HepG2 (cell line): ENCODE data around the gene TM9SF4. TPM values are rescaled to one million over a fixed set of nuclear protein-coding genes. Genes with fewer than 3 reads are reported as not detected.

Experiments used
- CBFB ChIP-seq: sonication (generic); formaldehyde crosslinking; IDR thresholded peaks from 2 replicates; pipeline ENCODE4 v1.4.0; 2020; ENCODE audit warnings: missing genetic modification reagents
- KLF13 ChIP-seq: sonication (generic); formaldehyde crosslinking; IDR thresholded peaks from 2 replicates; pipeline ENCODE4 v1.4.0; 2020; ENCODE audit warnings: mild to moderate bottlenecking, missing genetic modification reagents
- NKX3-1 ChIP-seq: sonication (generic); formaldehyde crosslinking; IDR thresholded peaks from 2 replicates; pipeline ENCODE4 v1.5.0; 2020; ENCODE audit warnings: missing genetic modification reagents
- NR2C2 ChIP-seq: sonication (generic); formaldehyde crosslinking; IDR thresholded peaks from 2 replicates; pipeline ENCODE4 v1.4.0; 2020; ENCODE audit warnings: missing genetic modification reagents, mild to moderate bottlenecking, moderate library complexity, borderline replicate concordance
- RBM39 ChIP-seq: fragments of 200-400 bp; formaldehyde crosslinking; IDR thresholded peaks from one replicate; pipeline ENCODE4 v1.6.1; 2018; ENCODE audit warnings: antibody characterized with exemption, mild to moderate bottlenecking, low read depth, low read length; ENCODE audit not compliant: poor library complexity, severe bottlenecking
- RFX3 ChIP-seq: IDR thresholded peaks from 2 replicates; pipeline ENCODE4 v1.6.1; 2016; ENCODE audit warnings: missing biosample characterization, missing genetic modification reagents
- SALL2 ChIP-seq: sonication (generic); formaldehyde crosslinking; IDR thresholded peaks from 2 replicates; pipeline ENCODE4 v1.8.1; 2023; ENCODE audit warnings: mild to moderate bottlenecking, missing genetic modification reagents, inconsistent platforms
- SIN3B ChIP-seq: fragments of 150-350 bp; IDR thresholded peaks from 2 replicates; pipeline ENCODE4 v1.6.1; 2014; ENCODE audit warnings: low read length
- TAF15 ChIP-seq: fragments of 200-400 bp; formaldehyde crosslinking; IDR thresholded peaks from one replicate; pipeline ENCODE4 v1.6.1; 2018; ENCODE audit warnings: mild to moderate bottlenecking, low read depth, low read length; ENCODE audit not compliant: poor library complexity, severe bottlenecking
- TBX3 ChIP-seq: fragments of 450-650 bp; IDR thresholded peaks from 2 replicates; pipeline ENCODE4 v1.6.1; 2017; ENCODE audit warnings: antibody characterized with exemption, mild to moderate bottlenecking, inconsistent platforms, borderline replicate concordance
- U2AF2 ChIP-seq: fragments of 200-400 bp; formaldehyde crosslinking; IDR thresholded peaks from 2 replicates; pipeline ENCODE4 v1.6.1; 2017; ENCODE audit warnings: low read depth, mild to moderate bottlenecking, low read length
- ZNF20 ChIP-seq: sonication (generic); formaldehyde crosslinking; IDR thresholded peaks from 2 replicates; pipeline ENCODE4 v1.4.0; 2020; ENCODE audit warnings: mild to moderate bottlenecking, moderate library complexity, missing genetic modification reagents
- ZNF383 ChIP-seq: sonication (generic); formaldehyde crosslinking; IDR thresholded peaks from 2 replicates; pipeline ENCODE4 v1.4.0; 2020; ENCODE audit warnings: missing genetic modification reagents, mild to moderate bottlenecking, borderline replicate concordance
- ZNF547 ChIP-seq: sonication (generic); formaldehyde crosslinking; IDR thresholded peaks from 2 replicates; pipeline ENCODE4 v1.5.1; 2020; ENCODE audit warnings: mild to moderate bottlenecking, missing genetic modification reagents
- ZNF569 ChIP-seq: sonication (generic); formaldehyde crosslinking; IDR thresholded peaks from 2 replicates; pipeline ENCODE4 v1.5.0; 2020; ENCODE audit warnings: mild to moderate bottlenecking, missing genetic modification reagents, moderate library complexity, borderline replicate concordance
- ZNF790 ChIP-seq: sonication (generic); formaldehyde crosslinking; IDR thresholded peaks from 2 replicates; pipeline ENCODE4 v1.8.0; 2022; ENCODE audit warnings: missing genetic modification reagents, mild to moderate bottlenecking, borderline replicate concordance
- polyA plus RNA-seq, 8 experiments: library from polyadenylated mRNA; depleted of rRNA in 3 of 8; stranded (reverse) in 7 of 8; unstranded in 1 of 8; fragments of >200 nt; fragmentation: Illumina TruSeq in 4 of 8; extraction: Trizol in 4 of 8; gene quantifications; 2 replicates each; pipeline versions ENCODE4 v1.2.1 to v1.2.3, GENCODE V29; 2011 to 2016; ENCODE audit warnings: low read depth in 4 of 8, missing spikeins in 1 of 8, mixed read lengths in 1 of 8; ENCODE audit not compliant: insufficient read depth in 1 of 8
- total RNA-seq, 5 experiments: library from RNA; depleted of rRNA; stranded (reverse); fragments of >200 nt; fragmentation: Illumina TruSeq; extraction: Trizol; gene quantifications; 2 replicates each; pipeline ENCODE4 v1.2.3, GENCODE V29; 2016; ENCODE audit warnings: low read depth in 1 of 5
- TF ChIP-seq, protein P1 (sequence below): sonication (generic); formaldehyde crosslinking; IDR thresholded peaks from 2 replicates; pipeline ENCODE4 v1.8.1; 2023; ENCODE audit warnings: mild to moderate bottlenecking, inconsistent platforms, moderate library complexity, missing genetic modification reagents, borderline replicate concordance
- TF ChIP-seq, protein P2 (sequence below): sonication (generic); formaldehyde crosslinking; IDR thresholded peaks from 2 replicates; pipeline ENCODE4 v1.5.0; 2020; ENCODE audit warnings: mild to moderate bottlenecking, missing genetic modification reagents
- TF ChIP-seq, protein P3 (sequence below): sonication (generic); formaldehyde crosslinking; IDR thresholded peaks from 2 replicates; pipeline ENCODE4 v1.4.0; 2020; ENCODE audit warnings: mild to moderate bottlenecking, missing genetic modification reagents
- TF ChIP-seq, protein P4 (sequence below): IDR thresholded peaks from 2 replicates; pipeline ENCODE4 v1.6.1; 2016; ENCODE audit warnings: missing compliant biosample characterization, missing genetic modification reagents, borderline replicate concordance
- TF ChIP-seq, protein P5 (sequence below): sonication (generic); formaldehyde crosslinking; IDR thresholded peaks from 2 replicates; pipeline ENCODE4 v1.4.0; 2020; ENCODE audit warnings: missing genetic modification reagents

The TM9SF4 gene
- total and polyA plus RNA-seq, 2 of the 13 experiments (the other 11 are each of a cell fraction or from before 2014, with no cell fraction given) = 53.5 to 171 TPM

DNA sequence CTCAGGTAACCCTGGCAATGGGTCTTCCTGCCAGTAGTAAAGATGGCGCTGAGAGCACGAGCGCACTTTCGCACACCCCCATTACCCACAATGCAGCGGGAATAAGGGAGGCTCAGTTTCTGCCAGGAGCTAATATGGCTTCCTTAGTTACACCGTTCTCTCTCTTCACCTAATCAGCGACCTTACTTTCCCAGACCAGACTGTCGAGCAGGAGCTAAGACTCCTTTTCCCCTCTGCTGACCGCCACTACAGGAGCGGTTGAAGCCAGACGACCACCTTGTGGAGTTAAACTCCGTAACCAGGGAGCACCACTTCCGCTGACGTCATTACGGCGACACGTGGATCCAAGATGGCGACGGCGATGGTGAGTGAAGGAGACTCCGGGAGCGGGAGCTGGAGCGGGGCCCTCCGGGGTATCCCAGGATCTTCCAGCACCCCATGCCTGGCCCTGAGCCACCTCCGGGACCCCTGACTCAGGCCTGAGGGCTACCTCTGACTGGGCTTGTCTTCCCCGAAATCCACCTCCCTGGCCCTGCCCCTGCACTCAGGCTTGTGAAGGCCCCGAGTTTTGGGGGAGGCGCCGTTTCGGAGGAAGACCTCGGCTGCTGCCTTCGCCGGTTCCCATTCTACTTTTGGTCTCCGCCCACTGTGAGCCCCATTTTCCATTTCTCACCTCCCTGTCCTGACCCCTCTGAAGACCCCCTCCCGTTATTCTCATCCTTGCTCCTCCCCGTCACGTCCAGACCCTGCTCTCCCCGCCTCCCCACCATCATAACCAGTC is at the start of gene TM9SF4 (continued):
- TF ChIP-seq KLF13 (CRISPR knock-in tag) (peak; percentile 43; the same call in 1 of the 2 replicates), ZNF569 (CRISPR knock-in tag) (peak; percentile 98; the same call in 1 of the 2 replicates), ZNF383 (CRISPR knock-in tag) (peak; percentile 90; the same call in 1 of the 2 replicates), NKX3-1 (CRISPR knock-in tag) (peak; percentile 99), CBFB (CRISPR knock-in tag) (peak; percentile 92), RBM39 (peak; percentile 82), U2AF2 (no peak), ZNF20 (0 out of 2 replicates have a peak, but pooled peaks have one; percentile 82), ZNF547 (CRISPR knock-in tag) (peak; percentile 94), SALL2 (CRISPR knock-in tag) (peak; percentile 98), ZNF790 (CRISPR knock-in tag) (peak; percentile 87), RFX3 (CRISPR knock-in tag) (peak; percentile 70), TAF15 (no peak), NR2C2 (CRISPR knock-in tag) (peak; percentile 95), TBX3 (peak; percentile 56; the same call in 1 of the 2 replicates), SIN3B (peak; percentile 75)
- TF ChIP-seq, protein P1, sequence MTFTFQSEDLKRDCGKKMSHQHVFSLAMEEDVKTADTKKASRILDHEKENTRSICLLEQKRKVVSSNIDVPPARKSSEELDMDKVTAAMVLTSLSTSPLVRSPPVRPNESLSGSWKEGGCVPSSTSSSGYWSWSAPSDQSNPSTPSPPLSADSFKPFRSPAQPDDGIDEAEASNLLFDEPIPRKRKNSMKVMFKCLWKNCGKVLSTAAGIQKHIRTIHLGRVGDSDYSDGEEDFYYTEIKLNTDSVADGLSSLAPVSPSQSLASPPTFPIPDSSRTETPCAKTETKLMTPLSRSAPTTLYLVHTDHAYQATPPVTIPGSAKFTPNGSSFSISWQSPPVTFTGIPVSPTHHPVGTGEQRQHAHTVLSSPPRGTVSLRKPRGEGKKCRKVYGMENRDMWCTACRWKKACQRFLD (CRISPR knock-in tag) = no peak; the same call in 1 of the 2 replicates
- TF ChIP-seq, protein P2, sequence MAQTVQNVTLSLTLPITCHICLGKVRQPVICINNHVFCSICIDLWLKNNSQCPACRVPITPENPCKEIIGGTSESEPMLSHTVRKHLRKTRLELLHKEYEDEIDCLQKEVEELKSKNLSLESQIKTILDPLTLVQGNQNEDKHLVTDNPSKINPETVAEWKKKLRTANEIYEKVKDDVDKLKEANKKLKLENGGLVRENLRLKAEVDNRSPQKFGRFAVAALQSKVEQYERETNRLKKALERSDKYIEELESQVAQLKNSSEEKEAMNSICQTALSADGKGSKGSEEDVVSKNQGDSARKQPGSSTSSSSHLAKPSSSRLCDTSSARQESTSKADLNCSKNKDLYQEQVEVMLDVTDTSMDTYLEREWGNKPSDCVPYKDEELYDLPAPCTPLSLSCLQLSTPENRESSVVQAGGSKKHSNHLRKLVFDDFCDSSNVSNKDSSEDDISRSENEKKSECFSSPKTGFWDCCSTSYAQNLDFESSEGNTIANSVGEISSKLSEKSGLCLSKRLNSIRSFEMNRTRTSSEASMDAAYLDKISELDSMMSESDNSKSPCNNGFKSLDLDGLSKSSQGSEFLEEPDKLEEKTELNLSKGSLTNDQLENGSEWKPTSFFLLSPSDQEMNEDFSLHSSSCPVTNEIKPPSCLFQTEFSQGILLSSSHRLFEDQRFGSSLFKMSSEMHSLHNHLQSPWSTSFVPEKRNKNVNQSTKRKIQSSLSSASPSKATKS (CRISPR knock-in tag) = peak; percentile 91; the same call in 1 of the 2 replicates
- TF ChIP-seq, protein P3, sequence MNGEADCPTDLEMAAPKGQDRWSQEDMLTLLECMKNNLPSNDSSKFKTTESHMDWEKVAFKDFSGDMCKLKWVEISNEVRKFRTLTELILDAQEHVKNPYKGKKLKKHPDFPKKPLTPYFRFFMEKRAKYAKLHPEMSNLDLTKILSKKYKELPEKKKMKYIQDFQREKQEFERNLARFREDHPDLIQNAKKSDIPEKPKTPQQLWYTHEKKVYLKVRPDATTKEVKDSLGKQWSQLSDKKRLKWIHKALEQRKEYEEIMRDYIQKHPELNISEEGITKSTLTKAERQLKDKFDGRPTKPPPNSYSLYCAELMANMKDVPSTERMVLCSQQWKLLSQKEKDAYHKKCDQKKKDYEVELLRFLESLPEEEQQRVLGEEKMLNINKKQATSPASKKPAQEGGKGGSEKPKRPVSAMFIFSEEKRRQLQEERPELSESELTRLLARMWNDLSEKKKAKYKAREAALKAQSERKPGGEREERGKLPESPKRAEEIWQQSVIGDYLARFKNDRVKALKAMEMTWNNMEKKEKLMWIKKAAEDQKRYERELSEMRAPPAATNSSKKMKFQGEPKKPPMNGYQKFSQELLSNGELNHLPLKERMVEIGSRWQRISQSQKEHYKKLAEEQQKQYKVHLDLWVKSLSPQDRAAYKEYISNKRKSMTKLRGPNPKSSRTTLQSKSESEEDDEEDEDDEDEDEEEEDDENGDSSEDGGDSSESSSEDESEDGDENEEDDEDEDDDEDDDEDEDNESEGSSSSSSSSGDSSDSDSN (CRISPR knock-in tag) = peak; percentile 81
- TF ChIP-seq, protein P4, sequence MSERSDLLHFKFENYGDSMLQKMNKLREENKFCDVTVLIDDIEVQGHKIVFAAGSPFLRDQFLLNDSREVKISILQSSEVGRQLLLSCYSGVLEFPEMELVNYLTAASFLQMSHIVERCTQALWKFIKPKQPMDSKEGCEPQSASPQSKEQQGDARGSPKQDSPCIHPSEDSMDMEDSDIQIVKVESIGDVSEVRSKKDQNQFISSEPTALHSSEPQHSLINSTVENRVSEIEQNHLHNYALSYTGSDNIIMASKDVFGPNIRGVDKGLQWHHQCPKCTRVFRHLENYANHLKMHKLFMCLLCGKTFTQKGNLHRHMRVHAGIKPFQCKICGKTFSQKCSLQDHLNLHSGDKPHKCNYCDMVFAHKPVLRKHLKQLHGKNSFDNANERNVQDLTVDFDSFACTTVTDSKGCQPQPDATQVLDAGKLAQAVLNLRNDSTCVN = peak; percentile 81; the same call in 1 of the 2 replicates
- TF ChIP-seq, protein P5, sequence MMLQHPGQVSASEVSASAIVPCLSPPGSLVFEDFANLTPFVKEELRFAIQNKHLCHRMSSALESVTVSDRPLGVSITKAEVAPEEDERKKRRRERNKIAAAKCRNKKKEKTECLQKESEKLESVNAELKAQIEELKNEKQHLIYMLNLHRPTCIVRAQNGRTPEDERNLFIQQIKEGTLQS = peak; percentile 97
